SKM-1 (cell line): ENCODE data around the gene IL17REL.

Source experiments
- DNase-seq: peaks from one replicate; lab custom pipeline; 2025; ENCODE audit not compliant: unreplicated experiment; lab: John Stamatoyannopoulos, UW

IL17REL gene

GRCh38 chr22:50008151-50009040, 4.2 kb downstream of the IL17REL start:
- no peak for DNase-seq

DNA sequence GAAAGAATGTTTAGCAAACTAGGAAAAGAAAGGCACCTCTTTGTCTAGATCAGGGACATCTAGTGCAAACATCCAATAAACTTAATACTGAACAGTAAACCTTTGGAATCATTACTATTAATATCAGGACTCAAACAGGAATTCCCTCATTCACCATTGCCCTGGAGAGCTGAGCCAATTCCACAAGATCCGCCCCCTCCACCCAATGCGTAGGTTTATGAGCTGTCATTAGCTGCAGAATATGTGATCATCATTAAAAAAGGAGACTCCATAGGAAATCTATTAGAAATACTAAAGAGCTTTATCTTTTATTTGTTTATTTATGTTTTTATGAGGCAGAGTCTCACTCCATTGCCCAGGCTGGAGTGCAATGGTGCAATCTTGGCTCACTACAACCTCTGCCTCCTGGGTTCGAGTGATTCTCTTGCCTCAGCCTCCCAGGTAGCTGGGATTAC, 5.5 kb downstream of the IL17REL start:
- no peak for DNase-seq

GRCh38 chr22:50004918-50005317, 7.6 kb downstream of the IL17REL start:
- DNase-seq = peak; percentile 37

DNA sequence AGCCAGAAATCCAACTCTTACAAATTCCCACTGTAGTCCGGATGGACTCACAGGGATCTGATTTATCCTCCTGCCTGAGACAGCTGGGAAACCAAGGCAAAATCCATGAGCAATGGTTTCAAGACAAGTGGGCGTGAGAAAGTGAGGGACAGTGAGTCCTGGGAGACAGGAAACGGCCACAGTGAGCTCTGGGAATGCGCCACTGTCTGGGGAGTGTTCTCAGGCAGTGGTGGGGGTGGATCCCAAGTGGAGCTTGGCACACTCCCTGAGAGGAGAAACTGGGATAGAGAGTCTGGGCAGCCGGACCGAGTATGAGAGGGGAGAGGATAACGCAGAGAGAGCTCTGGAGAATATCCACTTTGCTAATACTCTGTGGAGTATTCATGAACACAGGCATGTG, 9.8 kb downstream of the IL17REL start:
- no peak for DNase-seq

DNA sequence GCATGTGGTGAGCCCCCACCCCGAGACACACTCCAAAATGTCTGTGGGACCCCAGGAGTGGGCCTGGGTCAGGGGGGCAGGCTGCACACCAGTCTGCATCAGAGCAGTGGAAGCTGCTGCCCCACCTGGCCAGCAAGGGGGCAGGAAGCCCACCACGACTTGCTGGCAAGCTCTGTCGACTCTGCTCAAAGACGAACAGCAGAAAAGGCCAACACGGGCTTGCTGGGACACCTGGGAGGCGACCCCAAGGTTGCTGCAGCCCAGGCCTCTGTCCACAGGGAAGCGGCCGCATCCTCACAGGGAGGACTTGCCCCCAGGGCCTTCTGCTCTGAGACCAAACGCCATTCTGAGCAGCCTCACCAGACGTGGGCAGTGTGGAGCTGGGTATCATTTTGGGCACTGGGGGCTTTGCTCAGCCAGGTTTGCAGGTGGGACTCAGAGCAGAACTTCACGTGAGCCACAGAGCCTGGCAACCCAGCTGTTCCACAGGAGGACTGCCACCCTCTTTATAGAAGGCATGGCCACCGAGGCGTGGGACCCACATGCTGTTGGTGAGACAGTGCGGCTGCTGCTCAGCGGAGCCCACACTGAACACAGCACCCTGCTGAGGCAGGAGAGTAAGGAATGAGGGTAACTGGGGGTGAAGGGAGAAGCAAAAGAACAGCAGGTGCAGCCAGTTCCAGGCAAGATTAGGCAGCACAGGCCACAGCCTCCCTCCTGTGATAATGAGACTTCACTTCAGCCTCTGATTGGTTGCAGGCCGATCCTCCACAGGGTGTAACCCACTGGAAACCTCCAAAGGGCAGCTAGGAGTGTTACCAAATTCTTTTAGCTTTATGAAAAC, 11.0 kb downstream of the IL17REL start:
- no peak for DNase-seq

- DNase-seq = no peak
Observed at GRCh38 chr22:50000587-50001387, 11.8 kb downstream of the IL17REL start.

GRCh38 chr22:49999946-50000586, 12.5 kb downstream of the IL17REL start:
- DNase-seq = no peak

- no peak for DNase-seq
Observed at GRCh38 chr22:49999063-49999945, 13.3 kb downstream of the IL17REL start.

DNA sequence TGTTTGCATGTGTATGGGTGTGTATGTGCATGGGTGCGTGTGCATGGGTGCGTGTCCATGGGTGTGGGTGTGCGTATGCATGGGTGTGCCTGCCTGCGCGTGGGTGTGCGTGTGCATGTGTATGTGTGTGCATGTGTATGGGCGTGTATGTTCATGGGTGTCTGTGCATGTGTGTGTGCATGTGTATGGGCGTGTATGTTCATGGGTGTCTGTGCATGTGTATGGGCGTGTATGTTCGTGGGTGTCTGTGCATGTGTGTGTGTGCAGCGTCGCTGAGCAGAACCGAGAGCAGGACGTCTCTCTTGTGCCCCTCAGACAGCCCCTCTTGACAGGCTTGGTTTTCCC, 13.9 kb downstream of the IL17REL start:
- DNase-seq = no peak

GRCh38 chr22:49997932-49998717, 14.4 kb downstream of the IL17REL start:
- DNase-seq = no peak

DNA sequence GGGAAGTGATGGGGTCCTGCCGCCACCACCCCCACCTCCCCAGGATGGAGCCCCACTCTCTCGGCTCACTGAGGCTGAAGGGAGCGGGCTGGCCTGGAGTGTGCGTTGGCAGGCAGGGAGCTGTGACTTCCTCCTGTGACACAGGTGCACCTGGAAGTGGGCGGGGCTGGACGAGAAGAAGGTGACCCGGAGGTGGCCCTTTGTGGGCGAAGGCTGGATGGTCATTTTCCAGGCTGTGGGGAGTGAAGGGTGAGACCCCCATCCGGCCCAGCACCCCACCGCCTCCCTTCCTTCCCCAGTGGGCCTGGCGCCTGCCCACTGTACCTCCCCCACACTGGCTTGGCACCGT, 15.3 kb downstream of the IL17REL start:
- no peak for DNase-seq

DNA sequence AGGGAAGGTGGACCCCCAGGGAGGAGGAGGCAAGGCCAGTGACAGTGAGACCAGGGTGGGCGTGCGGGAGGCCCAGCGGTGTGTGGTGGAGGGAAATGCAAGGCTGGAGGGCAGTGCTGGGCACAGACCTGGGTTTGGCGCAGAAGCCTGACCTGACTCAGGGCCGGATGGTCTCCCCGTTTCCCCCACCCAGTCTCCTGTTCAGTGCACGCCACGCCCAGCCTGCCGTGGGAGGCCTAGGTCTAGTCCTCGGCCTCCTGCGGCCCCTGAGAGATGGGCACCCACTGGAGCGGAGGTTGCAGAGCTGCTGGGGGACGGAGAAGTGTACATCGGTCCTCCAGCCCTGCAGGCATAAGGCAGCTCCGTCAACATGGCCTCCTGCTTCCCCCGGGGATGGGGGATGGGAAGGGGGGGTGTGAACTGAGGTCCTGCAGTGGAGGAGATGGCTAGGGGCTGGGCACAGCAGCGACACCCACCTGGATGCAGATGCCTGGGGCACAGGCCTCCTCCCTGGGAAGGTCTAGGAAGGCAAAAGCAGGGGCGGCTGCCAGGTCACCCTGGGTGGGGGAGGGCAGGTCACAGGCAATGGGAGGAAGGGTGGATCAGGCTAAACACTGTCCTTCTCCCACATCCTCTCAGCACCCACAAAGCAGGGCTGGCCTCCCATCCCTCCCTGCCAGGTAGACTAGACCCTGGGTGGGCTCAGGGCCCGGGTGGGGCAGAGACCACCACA, 15.9 kb downstream of the IL17REL start:
- no peak for DNase-seq

GRCh38 chr22:49996119-49996517, 16.4 kb downstream of the IL17REL start:
- no peak for DNase-seq

DNA sequence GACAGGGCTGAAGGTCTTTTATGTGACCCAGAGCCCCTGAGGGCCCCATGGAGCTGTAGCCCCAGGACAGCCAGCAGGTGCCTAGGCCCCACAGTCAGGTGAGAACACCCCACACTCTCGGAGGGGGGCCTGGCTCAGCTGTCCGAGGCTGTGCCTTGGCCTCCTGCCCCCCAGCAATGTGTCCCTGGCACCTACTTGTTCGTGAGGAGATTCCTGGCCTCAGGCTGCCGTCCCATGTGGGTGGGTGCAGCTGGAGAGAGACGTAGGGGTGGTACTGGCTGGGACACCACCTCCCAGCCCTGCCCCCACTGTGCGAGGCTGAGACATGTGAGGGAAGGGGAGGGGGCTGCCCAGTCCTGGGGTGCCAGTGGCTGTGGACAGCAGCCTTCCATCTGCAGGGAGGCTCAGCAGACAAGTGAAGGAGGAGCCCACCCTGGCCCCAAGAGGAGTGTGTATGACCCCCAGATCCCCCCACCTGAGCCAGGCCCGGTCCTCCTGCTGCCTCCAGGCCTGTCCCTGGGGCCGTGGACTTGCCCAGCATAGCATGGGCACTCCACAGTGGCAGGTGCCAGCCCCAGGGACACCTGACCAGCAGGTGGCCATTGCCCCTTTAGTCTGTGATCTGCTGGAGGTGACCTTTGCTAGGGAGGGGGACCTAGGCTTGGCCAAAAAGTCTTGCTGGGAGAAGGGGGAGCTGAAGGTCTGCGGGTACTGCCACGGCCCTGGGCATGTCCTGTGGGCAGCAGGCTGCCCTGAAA, 17.0 kb downstream of the IL17REL start:
- no peak for DNase-seq

DNA sequence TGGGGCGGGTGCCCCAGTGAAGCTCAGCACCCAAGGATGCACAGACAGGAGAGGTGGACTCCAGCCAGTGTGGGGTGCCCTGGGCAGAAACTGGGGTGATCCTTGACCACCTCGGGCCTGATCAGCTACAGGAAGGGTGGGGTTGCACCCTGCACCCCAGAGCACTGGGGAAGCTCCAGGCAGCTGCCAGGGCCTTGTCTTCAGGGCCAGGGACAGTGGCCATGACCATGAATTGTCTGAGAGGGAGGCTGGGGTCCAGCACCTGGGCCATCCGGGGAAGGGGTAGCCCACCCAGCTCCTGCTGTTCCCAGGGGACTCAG, 17.6 kb downstream of the IL17REL start:
- DNase-seq = no peak

DNA sequence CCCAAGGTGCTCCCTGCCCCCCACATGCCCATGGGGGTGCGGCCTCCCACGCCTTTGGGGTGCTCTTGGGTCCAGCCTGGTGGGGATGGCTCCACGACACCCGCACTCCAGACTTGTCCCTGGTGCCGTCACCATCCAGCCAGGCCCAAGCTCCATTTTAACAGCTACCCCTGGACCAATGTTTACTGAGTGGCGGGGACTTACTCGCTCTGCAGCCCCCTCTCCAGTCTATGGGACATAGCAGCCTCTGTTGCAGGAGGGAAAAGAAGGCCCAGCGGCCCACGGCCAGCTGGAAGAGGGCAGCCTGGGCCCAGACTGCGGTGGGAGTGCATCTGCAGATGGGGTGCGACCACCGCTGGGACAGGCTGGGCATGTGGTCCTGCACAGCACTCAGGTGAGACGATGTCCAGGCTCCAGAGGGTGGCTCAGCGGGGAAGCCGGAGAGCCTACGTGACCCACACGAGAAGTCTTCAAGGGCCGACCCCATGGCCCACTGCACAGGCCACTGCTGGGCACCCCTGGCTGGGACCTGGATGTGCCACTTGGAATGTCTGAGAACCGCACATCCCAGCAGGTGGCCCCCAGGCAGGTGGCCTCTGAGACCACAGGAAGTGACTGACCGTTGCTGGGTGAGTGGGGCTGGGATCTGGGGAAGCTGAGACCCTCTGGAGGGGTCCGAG, 18.1 kb downstream of the IL17REL start:
- DNase-seq = no peak

GRCh38 chr22:49993649-49994360, 18.8 kb downstream of the IL17REL start:
- no peak for DNase-seq
